Breast epithelium (tissue), 3 donors: ENCODE measurements around the gene SRRM3.

Experiments
- POLR2A ChIP-seq: fragments of 450-650 bp; IDR thresholded peaks from one replicate; pipeline ENCODE4 v1.6.1; 2016; ENCODE audit warnings: antibody characterized with exemption, mild to moderate bottlenecking, moderate library complexity
- TF ChIP-seq, protein P1 (sequence below), 3 donors: fragments of 450-650 bp; IDR thresholded peaks; one replicate each; pipeline ENCODE4 v1.5.1; 2016 to 2017; ENCODE audit warnings: antibody characterized with exemption in 3 of 3, mild to moderate bottlenecking in 3 of 3, moderate library complexity in 3 of 3

DNA sequence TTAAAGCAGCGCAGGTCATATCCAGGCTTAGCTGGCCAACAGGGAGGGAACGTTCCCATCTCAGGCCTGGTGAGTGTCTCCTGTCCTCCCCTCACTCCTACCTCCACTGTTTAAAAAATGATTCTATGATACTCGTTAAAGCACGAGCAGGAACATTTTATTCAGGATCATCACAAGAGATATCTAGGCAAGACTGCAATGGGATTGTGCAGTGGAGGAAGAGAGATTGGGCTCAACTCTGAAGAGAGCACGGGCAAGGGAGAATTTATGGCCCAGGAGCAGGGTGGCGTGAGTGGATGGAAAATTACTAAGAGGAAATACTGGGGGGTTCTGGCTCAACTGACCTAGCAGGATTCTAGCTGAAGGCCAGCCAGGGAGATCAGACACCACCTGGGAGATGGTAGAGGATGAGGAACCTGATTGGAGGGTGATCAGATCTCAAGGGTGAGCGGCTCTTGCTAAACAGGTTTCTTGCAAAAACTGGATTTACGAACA is 91.8 kb downstream of the SRRM3 start:
- TF ChIP-seq, protein P1, sequence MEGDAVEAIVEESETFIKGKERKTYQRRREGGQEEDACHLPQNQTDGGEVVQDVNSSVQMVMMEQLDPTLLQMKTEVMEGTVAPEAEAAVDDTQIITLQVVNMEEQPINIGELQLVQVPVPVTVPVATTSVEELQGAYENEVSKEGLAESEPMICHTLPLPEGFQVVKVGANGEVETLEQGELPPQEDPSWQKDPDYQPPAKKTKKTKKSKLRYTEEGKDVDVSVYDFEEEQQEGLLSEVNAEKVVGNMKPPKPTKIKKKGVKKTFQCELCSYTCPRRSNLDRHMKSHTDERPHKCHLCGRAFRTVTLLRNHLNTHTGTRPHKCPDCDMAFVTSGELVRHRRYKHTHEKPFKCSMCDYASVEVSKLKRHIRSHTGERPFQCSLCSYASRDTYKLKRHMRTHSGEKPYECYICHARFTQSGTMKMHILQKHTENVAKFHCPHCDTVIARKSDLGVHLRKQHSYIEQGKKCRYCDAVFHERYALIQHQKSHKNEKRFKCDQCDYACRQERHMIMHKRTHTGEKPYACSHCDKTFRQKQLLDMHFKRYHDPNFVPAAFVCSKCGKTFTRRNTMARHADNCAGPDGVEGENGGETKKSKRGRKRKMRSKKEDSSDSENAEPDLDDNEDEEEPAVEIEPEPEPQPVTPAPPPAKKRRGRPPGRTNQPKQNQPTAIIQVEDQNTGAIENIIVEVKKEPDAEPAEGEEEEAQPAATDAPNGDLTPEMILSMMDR (IDR thresholded peaks at IDR 0.05), result no peak
- TF ChIP-seq POLR2A, result no peak
